Mesenteric fat pad (tissue), 1 donor: ENCODE data around the gene MOV10. TPM values are rescaled to one million over a fixed set of nuclear protein-coding genes. Genes with fewer than 3 reads are reported as not detected.

ENCODE experiments used
- DNase-seq: peaks from one replicate; pipeline ENCODE4 v3.0.0-alpha.2; 2020; ENCODE audit warnings: low spot score
- total RNA-seq: library from RNA; stranded (reverse); fragmentation: NEBNext Ultra II Directional; extraction: Animal tissue kit (Norgen Biotek cat#: 25700); gene quantifications from one replicate; pipeline ENCODE4 v1.2.1, GENCODE V29; 2021
- donor health status: DM: yes; HTN: yes; CAD: no.

MOV10 gene
- total RNA-seq, 1 donor from 2014 or later = 38.0 TPM

DNA sequence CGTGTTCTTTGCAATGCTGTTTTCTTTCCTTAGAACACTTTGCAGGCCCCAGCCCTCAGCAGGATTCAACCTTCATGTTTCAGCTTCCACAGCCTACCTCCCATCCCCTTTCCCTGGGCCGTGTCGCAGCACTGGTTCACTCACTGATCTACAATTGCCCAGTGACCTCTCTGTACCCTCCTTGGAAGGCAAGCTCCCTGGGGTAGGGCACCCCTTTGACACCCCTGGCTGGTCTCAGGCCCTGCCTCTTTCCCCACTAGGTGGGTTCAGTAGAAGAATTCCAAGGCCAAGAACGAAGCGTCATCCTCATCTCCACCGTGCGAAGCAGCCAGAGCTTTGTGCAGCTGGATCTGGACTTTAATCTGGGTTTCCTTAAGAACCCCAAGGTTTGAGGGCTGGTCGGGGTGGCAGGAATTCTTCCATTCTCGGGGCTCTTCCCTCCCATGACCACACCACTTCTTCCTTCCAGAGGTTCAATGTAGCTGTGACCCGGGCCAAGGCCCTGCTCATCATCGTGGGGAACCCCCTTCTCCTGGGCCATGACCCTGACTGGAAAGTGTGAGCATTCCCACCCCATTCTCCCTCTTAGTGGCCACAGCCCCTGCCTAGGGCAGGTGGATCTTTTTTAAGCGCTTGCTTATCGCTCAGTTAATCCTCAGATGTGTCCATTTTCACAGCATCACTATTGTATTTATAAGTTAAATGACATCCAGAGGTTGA, 25.1 kb downstream of the MOV10 start:
- DNase-seq = no peak

DNA sequence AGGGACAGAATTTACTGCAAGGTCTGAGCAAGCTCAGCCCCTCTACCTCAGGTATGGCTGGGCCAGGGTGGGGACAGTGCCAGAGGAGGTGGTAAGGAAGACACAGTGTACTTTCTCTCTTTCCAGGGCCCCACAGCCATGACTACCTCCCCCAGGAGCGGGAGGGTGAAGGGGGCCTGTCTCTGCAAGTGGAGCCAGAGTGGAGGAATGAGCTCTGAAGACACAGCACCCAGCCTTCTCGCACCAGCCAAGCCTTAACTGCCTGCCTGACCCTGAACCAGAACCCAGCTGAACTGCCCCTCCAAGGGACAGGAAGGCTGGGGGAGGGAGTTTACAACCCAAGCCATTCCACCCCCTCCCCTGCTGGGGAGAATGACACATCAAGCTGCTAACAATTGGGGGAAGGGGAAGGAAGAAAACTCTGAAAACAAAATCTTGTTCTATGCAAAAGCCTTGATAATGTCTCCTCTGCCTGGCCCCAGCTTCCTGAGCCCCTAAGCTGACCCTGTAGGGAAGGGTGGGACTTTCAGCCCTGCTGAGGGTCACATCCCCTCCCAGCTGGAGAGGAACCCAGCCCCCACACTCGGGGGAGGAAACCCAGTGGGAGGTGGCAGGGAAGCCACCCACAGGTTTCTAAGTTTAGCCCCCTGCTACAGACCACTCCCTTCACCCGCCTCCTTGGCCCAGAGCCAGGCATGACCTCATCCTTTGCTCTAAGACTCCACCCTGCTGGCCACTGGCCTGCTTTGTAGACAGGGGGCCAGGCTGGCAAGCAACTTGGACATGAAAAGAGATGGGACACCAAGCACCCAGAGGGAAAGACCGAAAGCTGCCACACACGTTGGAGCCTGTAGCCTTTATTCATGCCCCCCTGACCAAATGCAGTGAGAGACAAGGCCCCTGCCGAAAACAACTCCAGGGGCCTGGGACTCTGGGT, 26.1 kb downstream of the MOV10 start:
- peak; percentile 98 for DNase-seq

DNA sequence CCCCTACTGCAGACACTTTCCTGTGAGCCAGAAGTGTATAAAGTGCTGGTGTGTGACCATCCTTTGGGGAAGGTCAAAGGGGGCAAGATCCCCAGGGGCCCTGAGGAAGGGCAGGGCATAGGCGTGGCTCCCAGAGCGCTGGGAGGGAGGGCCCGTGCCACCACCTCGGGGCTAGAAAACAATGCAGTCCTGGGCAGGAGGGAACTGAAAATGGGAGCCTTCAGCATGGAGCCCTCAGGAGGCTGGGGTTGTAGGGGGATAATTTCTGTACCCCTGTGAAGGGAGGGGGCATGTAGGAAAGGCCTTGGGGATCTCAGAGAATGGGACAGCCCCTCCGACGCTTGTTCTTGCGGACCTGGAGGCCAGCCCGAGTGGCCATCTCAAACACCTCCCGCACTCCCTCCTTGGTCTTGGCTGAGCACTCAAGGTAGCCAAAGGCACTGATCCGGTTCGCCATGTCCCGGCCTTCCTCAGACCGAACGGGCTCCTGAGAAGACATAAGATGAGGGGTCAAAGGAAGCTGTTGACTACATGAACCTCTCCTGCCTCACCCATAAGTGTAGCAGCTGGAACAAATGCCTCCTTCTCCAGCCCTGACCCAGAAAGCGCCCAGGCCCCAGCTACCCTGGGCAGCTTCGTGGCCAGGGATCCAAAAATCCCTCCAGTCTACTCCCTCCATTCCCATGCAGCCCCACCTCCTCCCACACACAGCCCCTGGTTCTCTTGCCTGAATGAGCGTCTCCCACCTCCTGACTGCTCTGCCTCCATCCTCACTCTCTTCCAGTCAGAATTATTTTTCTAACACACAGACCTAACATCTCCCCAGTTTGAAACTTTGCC, 27.0 kb downstream of the MOV10 start:
- DNase-seq = peak; percentile 64

DNA sequence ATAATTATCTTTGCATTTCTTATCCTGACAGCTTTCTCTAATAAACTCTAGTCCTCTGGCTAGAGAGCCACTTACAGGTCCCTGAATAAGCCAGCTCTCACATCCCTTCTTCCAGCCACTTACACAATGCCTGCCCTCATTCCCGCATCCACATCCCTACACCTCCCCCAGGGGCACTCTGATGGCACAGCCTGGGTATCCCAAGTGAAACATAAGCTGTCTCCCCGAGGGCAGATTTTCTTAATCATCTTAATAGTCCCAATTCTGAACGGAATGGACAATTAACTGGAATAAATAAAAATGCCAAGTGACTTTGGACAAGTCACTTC, 27.6 kb downstream of the MOV10 start:
- no peak for DNase-seq

DNA sequence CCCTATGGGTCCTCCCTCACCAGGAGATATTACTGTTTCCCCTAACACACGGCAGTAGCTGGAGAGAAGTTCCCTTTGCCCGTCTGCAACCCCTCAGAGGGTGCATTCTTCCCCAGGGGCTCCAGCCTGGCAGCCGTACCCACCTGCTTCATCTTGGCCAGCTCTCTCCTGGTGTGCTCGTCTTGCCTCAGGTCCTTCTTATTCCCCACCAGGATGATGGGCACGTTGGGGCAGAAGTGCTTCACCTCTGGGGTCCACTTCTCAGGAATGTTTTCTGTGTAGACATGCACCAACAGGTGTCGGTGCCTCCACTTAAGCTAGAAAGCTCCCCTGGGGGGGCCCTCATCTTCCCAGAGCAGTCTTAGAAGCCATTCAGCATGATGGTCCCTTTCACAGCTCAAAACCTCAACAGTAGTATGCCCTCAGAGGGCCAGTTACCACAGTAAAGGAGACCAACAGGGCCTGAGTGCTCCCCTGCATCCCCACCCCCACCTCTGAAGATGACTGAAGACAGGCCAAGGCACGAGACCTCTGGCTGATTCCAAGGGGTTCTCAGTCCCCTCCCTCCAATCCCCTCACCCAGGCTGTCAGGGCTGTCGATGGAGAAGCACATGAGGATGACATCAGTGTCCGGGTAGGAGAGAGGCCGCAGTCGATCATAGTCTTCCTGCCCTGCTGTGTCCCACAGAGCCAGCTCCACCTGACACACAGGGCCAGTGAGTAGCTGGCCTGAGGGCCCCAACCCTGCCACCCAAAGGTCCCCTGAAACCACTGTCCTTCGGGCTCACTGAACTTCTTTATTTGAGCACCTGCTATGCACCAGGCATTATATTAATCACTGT, 28.2 kb downstream of the MOV10 start:
- peak; percentile 59 for DNase-seq

DNA sequence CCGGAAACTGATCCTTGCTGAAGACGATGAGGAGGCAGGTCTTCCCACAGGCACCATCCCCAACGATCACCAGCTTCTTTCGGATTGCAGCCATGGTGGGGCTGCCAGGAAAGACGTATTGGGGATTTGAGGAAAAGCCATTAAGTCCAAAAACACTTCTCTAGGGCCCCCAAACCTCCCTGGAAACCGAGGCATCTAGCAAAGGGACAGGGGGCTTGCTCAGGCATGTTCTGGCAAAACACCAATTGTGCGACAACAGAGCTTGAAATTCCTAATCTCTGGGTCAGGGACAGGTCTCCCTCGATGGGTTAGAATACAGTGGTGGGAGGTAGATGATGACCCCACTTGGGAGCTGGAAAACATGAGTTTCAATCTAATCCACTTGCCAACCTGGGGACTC, 29.2 kb downstream of the MOV10 start:
- peak; percentile 67 for DNase-seq

DNA sequence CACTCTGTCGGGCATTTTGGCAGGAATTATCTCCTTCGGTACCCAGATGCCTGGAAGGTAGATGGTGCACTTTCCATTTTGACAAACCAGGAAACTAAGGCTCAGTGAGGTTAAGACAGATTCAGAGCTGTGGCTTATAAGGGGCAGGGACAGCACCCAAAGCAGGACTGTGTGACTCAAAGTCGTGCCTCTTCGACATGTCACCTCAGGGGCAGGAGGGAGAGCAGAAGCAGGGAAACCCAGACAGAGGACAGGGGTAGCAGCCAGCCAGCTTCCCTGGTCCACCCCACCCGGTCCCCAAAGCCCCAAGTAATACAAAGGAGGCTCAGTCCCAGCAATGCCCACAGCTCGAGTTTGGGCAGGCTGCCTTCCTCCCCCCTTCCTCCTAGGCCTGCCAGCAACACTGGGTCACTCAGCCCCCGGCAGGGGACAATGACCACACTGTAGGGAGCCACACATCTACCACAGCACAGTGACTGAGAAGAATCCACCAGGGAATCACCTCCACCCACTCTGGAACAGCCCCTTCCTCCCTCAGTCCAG, 30.0 kb downstream of the MOV10 start:
- no peak for DNase-seq

DNA sequence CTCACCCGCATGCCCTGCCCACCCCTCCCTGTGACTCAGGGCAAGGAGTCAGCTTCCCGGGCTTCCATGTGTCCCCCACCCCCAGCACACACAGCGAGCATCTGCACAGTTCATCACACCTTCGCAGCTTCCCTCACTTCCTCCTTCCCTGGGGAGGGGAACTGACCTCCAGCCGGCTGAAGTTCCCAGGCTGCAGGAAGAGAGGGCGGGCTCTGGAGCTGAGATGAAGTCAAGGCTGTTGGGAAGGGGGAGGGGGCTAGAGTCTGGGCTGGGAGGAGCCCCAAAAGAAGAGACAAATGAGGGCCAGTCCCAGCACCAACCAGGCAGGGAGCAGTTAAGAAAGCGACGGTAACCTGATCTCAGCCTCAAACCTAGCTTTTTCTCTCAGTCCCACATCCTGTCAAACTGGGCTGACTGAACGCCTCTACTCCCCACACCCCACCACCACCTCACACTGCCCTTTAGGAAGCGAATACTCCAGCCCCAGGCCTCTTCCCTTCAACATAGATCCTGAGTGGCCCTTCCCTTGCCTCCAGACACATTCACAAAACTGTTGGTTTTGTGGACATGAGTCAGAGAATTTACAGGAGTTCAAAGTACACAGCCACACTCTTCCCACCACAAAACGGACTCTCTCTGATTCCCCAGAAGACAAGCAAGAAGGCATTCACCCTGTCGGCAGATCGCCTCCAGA, 30.6 kb downstream of the MOV10 start:
- peak; percentile 93 for DNase-seq

DNA sequence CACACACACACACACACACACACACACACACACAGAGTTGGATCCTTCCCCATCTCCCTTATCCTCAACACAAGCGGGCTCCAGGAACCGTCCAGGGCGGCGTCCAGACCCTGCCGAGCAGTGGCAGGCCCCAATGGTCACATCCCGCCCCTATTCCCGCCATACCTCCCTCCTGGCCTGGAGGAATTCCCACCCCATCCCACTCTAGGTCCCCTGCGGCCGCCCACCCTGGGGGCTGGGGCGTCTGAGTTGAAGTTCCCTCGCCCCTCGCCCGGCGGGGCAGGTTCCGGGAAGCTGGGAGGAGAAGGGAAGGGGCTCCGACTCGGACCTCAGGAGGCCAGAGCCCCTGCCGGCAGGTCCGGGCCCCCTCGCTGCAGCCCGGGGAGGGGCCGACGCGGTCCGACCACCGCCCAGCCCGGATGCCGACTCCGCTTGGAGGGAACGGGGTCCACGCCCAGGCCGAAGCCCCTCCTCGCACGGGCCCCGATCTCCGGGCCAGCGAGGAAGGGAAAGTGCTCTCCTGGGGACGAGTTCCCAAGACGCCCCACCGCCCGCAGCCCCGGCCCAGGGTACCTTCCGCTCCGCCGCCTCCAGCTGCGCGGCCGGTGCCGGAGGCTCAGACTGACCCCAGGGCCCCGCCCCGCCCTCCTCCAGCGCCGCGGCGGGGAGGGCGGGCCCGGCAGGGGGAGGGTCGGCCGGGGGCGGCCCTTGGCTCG, 32.2 kb downstream of the MOV10 start, which contains the start of gene RHOC:
RHOC (minus strand) TSS at position 623 of the 716 bp plus-strand sequence. CDS start 3,328 bp downstream, outside the sequence.
- DNase-seq = peak; percentile 92

DNA sequence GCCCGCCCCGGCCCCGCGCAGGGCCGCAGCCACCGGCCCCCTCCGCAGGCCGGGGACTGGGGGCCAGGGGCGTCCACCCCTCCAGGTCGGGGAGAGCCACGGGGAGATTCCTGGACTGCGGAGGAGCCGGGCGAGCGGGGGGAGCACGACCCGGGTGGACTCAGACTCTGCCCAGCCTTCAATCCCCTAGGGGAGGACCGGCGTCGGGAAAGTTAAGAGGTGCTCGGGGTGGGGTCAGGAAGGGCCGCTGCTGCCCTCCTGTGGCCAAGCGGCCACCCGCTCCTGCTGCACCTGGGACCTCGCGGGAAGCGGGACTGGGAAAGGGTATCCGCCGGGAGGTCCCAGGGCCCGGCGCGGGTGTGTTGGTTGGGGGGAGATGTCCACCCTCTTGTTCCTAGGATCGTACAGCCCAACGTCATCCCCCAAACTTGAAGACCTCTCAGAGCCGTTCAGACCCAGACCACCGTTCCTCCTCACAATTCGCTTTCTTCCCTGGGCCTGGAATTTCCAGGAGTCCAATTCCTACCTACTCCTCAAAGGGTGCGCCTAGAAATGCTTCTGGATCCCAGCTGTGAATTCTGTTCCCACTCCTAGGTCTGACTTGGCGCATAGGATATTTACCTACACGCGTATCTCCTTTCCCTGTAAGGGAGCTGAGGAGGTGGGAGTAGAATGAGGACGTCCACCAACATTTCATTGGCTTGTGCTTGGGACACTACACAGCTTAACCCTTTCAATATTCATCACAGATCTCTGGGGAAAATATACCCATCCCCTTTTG, 33.0 kb downstream of the MOV10 start:
- DNase-seq = peak; percentile 94

DNA sequence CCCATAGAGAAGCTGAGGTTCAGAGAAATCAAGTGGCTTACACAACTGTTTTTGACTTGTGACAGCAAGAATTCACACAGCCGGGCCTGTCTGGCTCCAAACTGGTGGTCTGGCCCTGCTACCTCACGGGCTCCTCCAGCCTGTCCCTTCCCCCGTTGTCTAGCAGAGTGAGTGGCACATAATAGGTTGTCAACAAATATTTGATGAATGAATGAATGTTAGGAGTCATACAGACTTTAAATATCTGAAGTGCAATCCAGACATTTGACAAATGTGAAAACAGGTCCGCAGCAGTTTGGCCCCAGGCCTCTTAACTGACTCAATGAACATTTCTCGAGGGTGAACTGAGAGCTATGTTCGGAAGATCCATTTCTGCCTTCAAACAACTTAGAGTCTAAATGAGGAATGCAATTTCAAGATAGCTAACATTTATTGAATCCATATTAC, 33.6 kb downstream of the MOV10 start:
- no peak for DNase-seq

DNA sequence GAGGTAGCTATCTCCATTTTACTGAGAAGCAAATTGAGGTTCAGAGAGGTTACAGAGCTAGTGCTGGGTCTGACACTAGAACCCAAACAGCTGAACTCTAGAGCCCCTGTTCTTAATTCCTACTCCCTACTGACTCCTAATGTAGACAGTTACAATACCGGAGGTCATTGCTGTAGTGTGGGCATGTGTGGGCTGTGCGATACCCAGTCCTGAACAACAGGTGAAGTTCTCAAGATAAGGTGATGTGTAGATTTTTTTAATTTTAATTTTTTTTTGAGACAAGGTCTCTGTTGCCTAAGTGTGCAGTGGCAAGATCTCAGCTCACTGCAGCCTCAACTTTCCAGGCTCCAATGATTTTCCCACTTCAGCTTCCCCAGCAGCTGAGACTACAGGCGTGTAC, 34.0 kb downstream of the MOV10 start:
- no peak for DNase-seq

DNA sequence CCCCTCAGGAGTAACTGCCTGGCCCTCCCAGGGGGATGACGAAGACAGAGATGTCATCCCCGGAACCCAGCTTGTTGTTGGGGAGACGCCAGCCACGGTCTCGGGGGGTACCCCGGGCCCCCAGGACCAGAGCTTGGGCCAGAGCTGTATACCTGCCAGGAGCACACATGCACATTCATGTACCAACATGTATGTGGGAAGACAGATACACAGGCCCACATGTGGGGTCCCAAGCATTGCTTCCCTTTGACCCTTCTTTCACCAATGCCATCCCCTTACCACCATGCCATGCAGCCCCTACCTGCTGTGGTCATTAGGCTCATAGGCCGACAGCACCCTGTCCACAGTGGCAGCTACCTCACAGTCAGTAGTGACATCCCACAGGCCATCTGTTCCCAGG, 35.7 kb downstream of the MOV10 start:
- DNase-seq = peak; percentile 82

DNA sequence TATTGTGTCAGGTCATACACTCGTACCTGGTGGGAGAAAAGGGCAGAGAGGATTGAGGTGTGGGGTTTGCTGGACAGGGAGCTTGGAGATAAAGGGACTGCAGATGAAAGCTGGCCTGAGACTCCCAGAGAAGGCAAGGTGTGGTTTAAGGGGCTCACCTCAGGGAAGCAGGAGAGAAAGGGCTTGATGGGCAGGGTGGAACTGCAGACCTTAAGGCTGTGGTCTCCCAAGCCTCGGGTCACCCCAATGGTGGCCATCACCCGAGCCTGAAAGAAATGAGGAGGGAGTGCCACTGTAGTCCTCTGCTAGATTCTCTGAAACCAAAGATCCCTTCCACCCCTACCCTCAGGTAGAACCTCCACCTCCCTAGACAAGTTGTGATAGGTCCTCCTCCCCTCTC, 36.1 kb downstream of the MOV10 start:
- no peak for DNase-seq

DNA sequence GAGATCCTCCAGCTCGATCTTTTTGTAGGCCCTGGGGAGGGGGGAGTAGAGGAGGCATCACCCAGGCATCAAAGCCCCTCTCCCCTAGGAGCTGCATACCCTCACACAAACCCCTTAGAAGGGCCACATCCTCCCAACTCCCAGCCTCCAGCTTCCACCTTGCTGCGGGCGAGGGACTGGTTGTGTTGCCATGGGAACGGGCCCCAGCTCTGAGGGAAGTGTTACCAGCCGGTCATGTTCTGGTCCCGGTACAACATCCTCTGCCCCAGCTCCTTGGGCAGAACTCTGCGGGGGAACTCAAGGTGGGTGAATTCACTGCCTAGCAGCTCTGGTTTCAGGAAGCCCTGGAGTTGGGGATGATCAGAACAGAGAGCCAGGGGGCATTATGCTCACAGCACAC, 36.6 kb downstream of the MOV10 start:
- DNase-seq = no peak

DNA sequence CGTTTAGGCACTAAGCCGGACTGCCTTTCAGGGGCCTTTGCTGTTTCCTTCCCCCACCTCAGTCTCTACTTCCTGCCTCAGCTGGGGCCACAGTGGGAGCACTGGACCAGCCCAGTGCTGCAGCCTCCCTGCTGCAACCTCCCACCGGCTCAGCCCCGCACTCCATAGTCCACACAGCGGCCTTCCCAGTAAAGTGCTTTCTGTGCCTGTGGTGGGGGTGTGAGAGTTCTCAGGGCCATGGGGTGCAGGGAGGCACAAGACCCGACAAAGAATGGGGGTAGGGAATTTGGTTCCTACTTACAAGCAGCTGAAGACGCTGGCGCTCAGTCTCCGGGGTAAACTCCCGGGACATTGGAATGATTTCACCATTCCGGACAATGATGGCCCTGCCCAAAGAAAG, 37.2 kb downstream of the MOV10 start:
- DNase-seq = no peak

DNA sequence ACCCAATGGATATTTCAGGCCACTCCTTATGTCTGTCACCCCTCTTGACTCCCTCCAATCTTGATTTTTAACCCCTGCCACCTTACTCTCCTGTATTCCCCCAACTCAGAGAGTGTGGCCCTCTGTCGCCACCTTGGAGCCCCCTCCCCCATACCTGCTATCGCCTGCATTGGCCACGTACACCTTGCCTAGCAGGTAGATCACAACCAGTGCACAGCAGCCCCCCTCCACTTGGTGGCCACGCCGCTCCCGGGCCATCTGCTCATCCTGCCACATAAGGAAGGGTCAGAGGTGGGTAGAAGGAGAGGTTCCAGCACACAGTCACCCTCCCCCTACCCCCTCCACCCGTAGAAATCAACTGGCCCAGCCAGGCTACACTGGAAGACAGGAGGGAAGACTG, 37.7 kb downstream of the MOV10 start:
- no peak for DNase-seq

DNA sequence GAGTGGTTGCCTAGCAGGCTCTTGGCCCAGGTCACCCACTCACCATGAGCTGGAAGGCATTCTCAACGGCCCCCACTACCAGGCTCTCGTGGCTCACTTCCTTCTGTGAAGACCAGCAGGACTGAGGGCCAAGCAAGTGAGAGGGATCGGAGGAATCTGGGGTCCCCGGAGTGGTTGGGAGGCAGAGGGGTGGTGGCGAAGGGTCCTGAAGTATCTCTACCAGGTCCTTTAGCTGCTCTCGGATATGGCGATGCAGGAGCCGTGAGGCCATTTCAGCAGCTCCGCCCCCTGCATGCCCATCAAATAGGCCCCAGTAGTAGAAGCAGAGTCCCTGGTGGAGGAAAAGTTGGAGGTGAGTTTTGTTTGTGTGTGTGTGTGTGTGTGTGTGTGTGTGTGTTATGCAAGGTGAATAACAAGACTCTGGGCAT, 38.3 kb downstream of the MOV10 start:
- no peak for DNase-seq
